K562 (cell line): Measurements from ENCODE around the gene SLC41A3. TPM values are rescaled to one million over a fixed set of nuclear protein-coding genes. Genes with fewer than 3 reads are reported as not detected.

Experiments used
- ATAC-seq: fragments of 200-7000 bp; cut with Tn5 transposase; 3 replicates; pipeline ENCODE4 v1.9.1; 2020; ENCODE audit warnings: moderate library complexity
- BruUV-seq: library from RNA; stranded (reverse); fragments of 400-500 nt; replicated peaks from 2 replicates; lab custom pipeline; 2021; lab: Mats Ljungman, UMichigan
- CTCF ChIA-PET: fragments of 300-600 bp; formaldehyde crosslinking; extraction: SDS; loops from one replicate; lab custom pipeline; 2021; ENCODE audit warnings: low intra/inter-chr PET ratio; lab: Yijun Ruan, JAX
- POLR2A ChIA-PET: fragments of 300-600, 350-650 bp; sonication (Branson Sonifier 250); formaldehyde crosslinking; extraction: SDS; loops from one replicate; lab custom pipeline; 2021; ENCODE audit warnings: antibody characterized with exemption, inconsistent platforms; lab: Yijun Ruan, JAX
- DNase-seq, 4 experiments: peaks; one replicate each; pipeline versions ENCODE4 v3.0.0 to v3.0.0-alpha.2; 2011 to 2018; ENCODE audit warnings: low spot score in 3 of 4, mixed read lengths in 3 of 4; ENCODE audit errors: extremely low read depth in 1 of 4
- FAIRE-seq: peaks from 2 replicates; lab custom pipeline; 2011; peaks lifted over from hg19 to GRCh38; lab: Jason Lieb, UNC
- H2AFZ ChIP-seq: 2 replicates; pipeline ENCODE4 v1.6.0; 2011; ENCODE audit warnings: low read depth, low read length, control low read depth, inconsistent platforms
- H3K27ac ChIP-seq: fragments of 200-600 bp; 3 replicates; pipeline ENCODE4 v1.8.0; 2011; ENCODE audit warnings: low read depth, mild to moderate bottlenecking, control low read depth, inconsistent platforms, low read length, moderate library complexity, mixed read lengths; ENCODE audit errors: extremely low read depth
- H3K27me3 ChIP-seq, 2 experiments: fragments of 300-600 bp in 1 of 2; 2 replicates in 1 of 2; 3 replicates in 1 of 2; pipeline versions ENCODE4 v1.6.0 to v1.8.0; 2011; ENCODE audit warnings: inconsistent platforms in 2 of 2, low read length in 2 of 2, mild to moderate bottlenecking in 1 of 2, mixed read lengths in 1 of 2, moderate library complexity in 1 of 2; ENCODE audit not compliant: control insufficient read depth in 2 of 2, insufficient read depth in 2 of 2
- H3K36me3 ChIP-seq: fragments of 300-600 bp; 3 replicates; pipeline ENCODE4 v1.8.0; 2011; ENCODE audit warnings: mild to moderate bottlenecking, low read length, inconsistent platforms; ENCODE audit not compliant: control insufficient read depth, insufficient read depth
- H3K4me1 ChIP-seq, 2 experiments: fragments of 200-600 bp in 1 of 2; replicated peaks in 1 of 2; 2 replicates in 1 of 2; 3 replicates in 1 of 2; pipeline versions ENCODE4 v1.5.1 to v1.8.0; 2011; ENCODE audit warnings: inconsistent platforms in 2 of 2, low read length in 2 of 2, mild to moderate bottlenecking in 1 of 2, mixed read lengths in 1 of 2, moderate library complexity in 1 of 2; ENCODE audit not compliant: control insufficient read depth in 2 of 2, insufficient read depth in 2 of 2
- H3K4me2 ChIP-seq: 2 replicates; pipeline ENCODE4 v1.6.1; 2011; ENCODE audit warnings: low read length, control low read depth, inconsistent platforms, mixed read lengths; ENCODE audit not compliant: insufficient read depth
- H3K4me3 ChIP-seq: fragments of 200-600 bp; sonication (generic), shearing (Covaris generic); 2 replicates; pipeline ENCODE4 v1.5.1; 2016; ENCODE audit warnings: control low read depth, inconsistent platforms
- H3K79me2 ChIP-seq: fragments of 200-600 bp; 3 replicates; pipeline ENCODE4 v1.8.0; 2011; ENCODE audit warnings: low read length, inconsistent platforms; ENCODE audit not compliant: control insufficient read depth, insufficient read depth
- H3K9ac ChIP-seq, 2 experiments: 2 replicates each; pipeline versions ENCODE4 v1.6.0 to v1.6.1; 2011; ENCODE audit warnings: low read depth in 2 of 2, low read length in 2 of 2, control low read depth in 1 of 2, inconsistent platforms in 1 of 2, mild to moderate bottlenecking in 1 of 2, mixed read lengths in 1 of 2; ENCODE audit not compliant: insufficient read depth in 1 of 2
- H3K9me1 ChIP-seq: one replicate; pipeline ENCODE4 v1.6.0; 2011; ENCODE audit warnings: inconsistent platforms, mild to moderate bottlenecking, low read length, moderate library complexity; ENCODE audit not compliant: control insufficient read depth, insufficient read depth
- H3K9me3 ChIP-seq: replicated peaks from 2 replicates; pipeline ENCODE4 v1.5.1; 2011; ENCODE audit warnings: low read depth, low read length, inconsistent platforms; ENCODE audit not compliant: control insufficient read depth, insufficient read depth
- H4K20me1 ChIP-seq: replicated peaks from 2 replicates; pipeline ENCODE4 v1.6.1; 2011; ENCODE audit warnings: low read length, inconsistent platforms, mixed read lengths; ENCODE audit not compliant: control insufficient read depth, insufficient read depth
- CBX8 ChIP-seq: fragments of 200-600 bp; sonication (generic); IDR thresholded peaks from 2 replicates; pipeline ENCODE4 v1.6.1; 2012; ENCODE audit warnings: borderline replicate concordance, mixed run types, low read depth, mild to moderate bottlenecking, moderate library complexity, mixed read lengths, low read length, control low read depth, inconsistent platforms; ENCODE audit not compliant: poor library complexity, severe bottlenecking; ENCODE audit errors: extremely low read depth
- DPF2 ChIP-seq: fragments of 450-650 bp; IDR thresholded peaks from 2 replicates; pipeline ENCODE4 v1.6.1; 2016
- GMEB1 ChIP-seq: fragments of 250-450 bp; sonication (Bioruptor Pico); IDR thresholded peaks from 2 replicates; pipeline ENCODE4 v1.4.0; 2020; ENCODE audit warnings: mild to moderate bottlenecking
- HDAC3 ChIP-seq: fragments of 450-650 bp; IDR thresholded peaks from 2 replicates; pipeline ENCODE4 v1.6.1; 2018; ENCODE audit warnings: borderline replicate concordance, mild to moderate bottlenecking, moderate library complexity; ENCODE audit not compliant: partially characterized antibody
- IFI16 ChIP-seq: fragments of 250-450 bp; sonication (Bioruptor Pico); IDR thresholded peaks from 2 replicates; pipeline ENCODE4 v2.1.2; 2022; ENCODE audit warnings: mild to moderate bottlenecking, inconsistent platforms
- ILF3 ChIP-seq: fragments of 450-650 bp; IDR thresholded peaks from 2 replicates; pipeline ENCODE4 v1.6.1; 2018; ENCODE audit warnings: antibody characterized with exemption, mild to moderate bottlenecking, moderate library complexity, borderline replicate concordance
- KLF13 ChIP-seq: fragments of 450-650 bp; IDR thresholded peaks from 2 replicates; pipeline ENCODE4 v1.6.1; 2016; ENCODE audit warnings: missing genetic modification characterization, low read depth, mild to moderate bottlenecking, missing compliant biosample characterization, moderate library complexity, borderline replicate concordance
- LARP7 ChIP-seq: fragments of 450-650 bp; IDR thresholded peaks from 2 replicates; pipeline ENCODE4 v1.6.1; 2016
- ZC3H11A ChIP-seq: IDR thresholded peaks from 2 replicates; pipeline ENCODE4 v1.6.1; 2012; ENCODE audit warnings: low read depth, low read length, improper control_type of control experiment
- ZNF24 ChIP-seq: fragments of 450-650 bp; IDR thresholded peaks from 2 replicates; pipeline ENCODE4 v1.6.1; 2016
- ZNF507 ChIP-seq: conservative IDR thresholded peaks from 2 replicates; pipeline ENCODE4 v1.6.1; 2017; ENCODE audit warnings: missing genetic modification characterization, missing compliant biosample characterization
- whole genome bisulfite sequencing: fragments of 100-300 bp; shearing (Covaris generic); methylation state at CpG from one replicate; pipeline ENCODE4 v1.1.6; 2016; ENCODE audit warnings: low coverage, mixed read lengths; ENCODE audit not compliant: insufficient coverage; ENCODE audit errors: missing lambda C conversion rate; 5-methylcytosine and 5-hydroxymethylcytosine counted together
- in situ Hi-C: fragments of 300-500 bp; cut with MboI; formaldehyde crosslinking; loops from 4 replicates; pipeline ENCODE4 v1.15.0; 2018; ENCODE audit warnings: inconsistent platforms, mixed read lengths
- intact Hi-C: fragments of 100-400 bp; cut with micrococcal nuclease; formaldehyde crosslinking; loops from 2 replicates; pipeline ENCODE4 v1.14.2; 2022
- polyA plus RNA-seq, 8 experiments: library from polyadenylated mRNA; depleted of rRNA in 4 of 8; stranded (reverse) in 5 of 8; unstranded in 3 of 8; fragments of >200 nt; fragmentation: Nextera tagmentation in 2 of 8; fragmentation: Illumina TruSeq in 1 of 8; extraction: Ambion mirVana in 2 of 8; extraction: Trizol in 1 of 8; gene quantifications; 2 replicates each; pipeline versions ENCODE4 v1.2.1 to v1.2.3, GENCODE V29; 2011 to 2014; ENCODE audit warnings: inconsistent platforms in 1 of 8, missing spikeins in 1 of 8
- total RNA-seq, 7 experiments: library from RNA; depleted of rRNA in 6 of 7; stranded (reverse); fragments of >200 nt in 6 of 7; fragmentation: Illumina TruSeq in 2 of 7; extraction: Trizol in 2 of 7; gene quantifications; 2 replicates each; pipeline versions ENCODE4 v1.2.1 to v1.2.3, GENCODE V29; 2011 to 2021; ENCODE audit warnings: low replicate concordance in 1 of 7

SLC41A3 gene
- total and polyA plus RNA-seq, 9 of the 15 experiments (the other 6 are each of a cell fraction or from before 2014, with no cell fraction given): 4.1 to 20.7 (median 11.2) TPM

- in situ Hi-C loops: no loop called here
- no TSS peak for BruUV-seq
Measured at GRCh38 chr3:126057936-126058335, 26.0 kb downstream of the SLC41A3 start.

More at GRCh38 chr3:126057936-126058335, 26.0 kb downstream of the SLC41A3 start:
- Histone ChIP-seq H4K20me1 (no peaks in the 10 kb centered on the region), H3K4me1 (peaks cover 10% of the 10 kb centered on the region in 2 experiments; a peak in 4 of 5 replicates), H3K9me1 (no peaks in the 10 kb centered on the region), H2AFZ (no peak overlapping the region), H3K9me3 (no peaks in the 10 kb centered on the region), H3K4me2 (no peak overlapping the region), H3K27ac (no peak overlapping the region), H3K9ac (no peak overlapping the region; a peak in 1 of 4 replicates), H3K79me2 (no peaks in the 10 kb centered on the region), H3K27me3 (no peaks in the 10 kb centered on the region), H3K4me3 (no peak overlapping the region), H3K36me3 (no peaks in the 10 kb centered on the region)
- TF ChIP-seq ZNF507 (tag) (no peak), GMEB1 (CRISPR knock-in tag) (no peak), DPF2 (no peak), KLF13 (no peak), IFI16 (CRISPR knock-in tag) (no peak), CBX8 (no peak), ILF3 (no peak), ZC3H11A (no peak), HDAC3 (no peak), ZNF24 (no peak), LARP7 (no peak)
- no peak for FAIRE-seq
- WGBS: 78% methylated on average over 9 of the region's 13 CpGs
- intact Hi-C loops: no loop called here
- ATAC-seq: no peak
- ChIA-PET POLR2A (no interaction called here), CTCF (no interaction called here)
- DNase-seq: no peak
